IMR-90 (cell line): ENCODE measurements around the gene IFIT1B. TPM values are rescaled to one million over a fixed set of nuclear protein-coding genes. Genes with fewer than 3 reads are reported as not detected.

Experiments used
- ATAC-seq: fragments of 200-7000 bp; cut with Tn5 transposase; 2 replicates; pipeline ENCODE4 v1.9.1; 2020; ENCODE audit warnings: low read depth, mild to moderate bottlenecking, moderate library complexity
- BruUV-seq: library from RNA; stranded (reverse); fragments of 400-500 nt; replicated peaks from 2 replicates; lab custom pipeline; 2021; lab: Mats Ljungman, UMichigan
- CTCF ChIA-PET: fragments of 300-600 bp; formaldehyde crosslinking; extraction: SDS; loops from one replicate; lab custom pipeline; 2021; ENCODE audit warnings: antibody characterized with exemption; lab: Yijun Ruan, JAX
- POLR2A ChIA-PET: fragments of 300-600 bp; sonication (Branson Sonifier 250); formaldehyde crosslinking; loops from one replicate; lab custom pipeline; 2022; ENCODE audit warnings: antibody characterized with exemption; ENCODE audit not compliant: unreplicated experiment; lab: Charles Lee
- DNase-seq: peaks from one replicate; pipeline ENCODE4 v3.0.0; 2013
- H2AFZ ChIP-seq: replicated peaks from 2 replicates; pipeline ENCODE3; 2013; ENCODE audit warnings: low read length, mild to moderate bottlenecking; ENCODE audit not compliant: poor library complexity
- H2AK5ac ChIP-seq: 2 replicates; pipeline ENCODE4 v1.6.1; 2013; ENCODE audit warnings: low read depth, low read length, inconsistent platforms
- H2AK9ac ChIP-seq: replicated peaks from 2 replicates; pipeline ENCODE3; 2013; ENCODE audit warnings: mild to moderate bottlenecking, low read depth, low read length, moderate library complexity; ENCODE audit not compliant: poor library complexity
- H2BK120ac ChIP-seq: 2 replicates; pipeline ENCODE4 v1.6.1; 2013; ENCODE audit warnings: low read depth, low read length, inconsistent platforms
- H2BK15ac ChIP-seq: 3 replicates; pipeline ENCODE4 v1.6.1; 2013; ENCODE audit warnings: low read depth, low read length, inconsistent platforms
- H2BK20ac ChIP-seq: 2 replicates; pipeline ENCODE4 v1.6.1; 2013; ENCODE audit warnings: low read depth, mild to moderate bottlenecking, inconsistent platforms, low read length, moderate library complexity
- H2BK5ac ChIP-seq: 2 replicates; pipeline ENCODE4 v1.6.1; 2013; ENCODE audit warnings: mild to moderate bottlenecking, low read depth, low read length, inconsistent platforms; ENCODE audit not compliant: poor library complexity, severe bottlenecking
- H3K14ac ChIP-seq: replicated peaks from 2 replicates; pipeline ENCODE4 v1.6.1; 2013; ENCODE audit warnings: low read depth, low read length, inconsistent platforms
- H3K18ac ChIP-seq: 2 replicates; pipeline ENCODE4 v1.6.1; 2013; ENCODE audit warnings: low read depth, low read length, control low read depth
- H3K23ac ChIP-seq: 2 replicates; pipeline ENCODE4 v1.6.1; 2013; ENCODE audit warnings: low read depth, low read length, inconsistent platforms
- H3K27ac ChIP-seq: 2 replicates; pipeline ENCODE4 v1.5.1; 2013; ENCODE audit warnings: mild to moderate bottlenecking, control low read depth, low read length; ENCODE audit not compliant: insufficient read depth
- H3K27me3 ChIP-seq: 2 replicates; pipeline ENCODE4 v1.6.1; 2013; ENCODE audit warnings: low read length; ENCODE audit not compliant: control insufficient read depth, insufficient read depth
- H3K36me3 ChIP-seq: 2 replicates; pipeline ENCODE4 v1.6.1; 2013; ENCODE audit warnings: low read length, mixed read lengths; ENCODE audit not compliant: control insufficient read depth, insufficient read depth
- H3K4ac ChIP-seq: 2 replicates; pipeline ENCODE4 v1.6.1; 2013; ENCODE audit warnings: low read depth, low read length, inconsistent platforms
- H3K4me1 ChIP-seq: 2 replicates; pipeline ENCODE4 v1.6.1; 2013; ENCODE audit warnings: low read length, mixed read lengths; ENCODE audit not compliant: control insufficient read depth, insufficient read depth
- H3K4me2 ChIP-seq: 2 replicates; pipeline ENCODE4 v1.6.1; 2013; ENCODE audit warnings: low read depth, mild to moderate bottlenecking, control low read depth, low read length, moderate library complexity
- H3K4me3 ChIP-seq: 2 replicates; pipeline ENCODE4 v1.5.1; 2013; ENCODE audit warnings: low read depth, mild to moderate bottlenecking, control low read depth, low read length, moderate library complexity; ENCODE audit not compliant: insufficient read depth
- H3K56ac ChIP-seq: 2 replicates; pipeline ENCODE4 v1.6.1; 2013; ENCODE audit warnings: low read length, inconsistent platforms; ENCODE audit not compliant: insufficient read depth; ENCODE audit errors: extremely low read depth
- H3K79me1 ChIP-seq, 2 experiments: 2 replicates each; pipeline ENCODE4 v1.6.1; 2013; ENCODE audit warnings: low read length in 2 of 2, inconsistent platforms in 1 of 2, low read depth in 1 of 2
- H3K9ac ChIP-seq: 2 replicates; pipeline ENCODE4 v1.6.1; 2013; ENCODE audit warnings: low read depth, low read length, control low read depth
- H3K9me1 ChIP-seq: 2 replicates; pipeline ENCODE4 v1.6.1; 2013; ENCODE audit warnings: low read length, inconsistent platforms; ENCODE audit not compliant: insufficient read depth
- H3K9me3 ChIP-seq: 2 replicates; pipeline ENCODE4 v1.6.1; 2013; ENCODE audit warnings: low read length; ENCODE audit not compliant: control insufficient read depth, insufficient read depth
- H4K20me1 ChIP-seq: 2 replicates; pipeline ENCODE4 v1.6.1; 2013; ENCODE audit warnings: low read length, inconsistent platforms; ENCODE audit not compliant: insufficient read depth
- H4K5ac ChIP-seq: 2 replicates; pipeline ENCODE4 v1.6.1; 2013; ENCODE audit warnings: mild to moderate bottlenecking, low read depth, low read length, control low read depth
- H4K8ac ChIP-seq, 2 experiments: 2 replicates each; pipeline ENCODE4 v1.6.1; 2013; ENCODE audit warnings: low read depth in 2 of 2, low read length in 2 of 2, control low read depth in 1 of 2, inconsistent platforms in 1 of 2
- H4K91ac ChIP-seq: 2 replicates; pipeline ENCODE4 v1.6.1; 2013; ENCODE audit warnings: low read depth, low read length, inconsistent platforms; ENCODE audit not compliant: insufficient read depth
- BHLHE40 ChIP-seq: fragments of 150-350 bp; IDR thresholded peaks from 2 replicates; pipeline ENCODE4 v1.6.1; 2016; ENCODE audit warnings: mild to moderate bottlenecking, low read depth, low read length
- CEBPB ChIP-seq: IDR thresholded peaks from 2 replicates; pipeline ENCODE4 v1.6.1; 2012; ENCODE audit warnings: low read depth, low read length, improper control_type of control experiment
- CHD1 ChIP-seq: IDR thresholded peaks from 2 replicates; pipeline ENCODE4 v1.6.1; 2012; ENCODE audit warnings: low read depth, low read length, improper control_type of control experiment
- ELK1 ChIP-seq: fragments of 150-350 bp; IDR thresholded peaks from 2 replicates; pipeline ENCODE4 v1.6.1; 2016; ENCODE audit warnings: low read depth, mild to moderate bottlenecking, low read length, moderate library complexity, borderline replicate concordance
- FOS ChIP-seq: fragments of 150-350 bp; IDR thresholded peaks from 2 replicates; pipeline ENCODE4 v1.6.1; 2016; ENCODE audit warnings: low read depth, low read length
- MAFK ChIP-seq: IDR thresholded peaks from 2 replicates; pipeline ENCODE4 v1.6.1; 2012; ENCODE audit warnings: low read depth, low read length, improper control_type of control experiment
- MAZ ChIP-seq: IDR thresholded peaks from 2 replicates; pipeline ENCODE4 v1.6.1; 2012; ENCODE audit warnings: low read depth, mild to moderate bottlenecking, low read length, improper control_type of control experiment, moderate library complexity, borderline replicate concordance
- MXI1 ChIP-seq: IDR thresholded peaks from 2 replicates; pipeline ENCODE4 v1.6.1; 2012; ENCODE audit warnings: low read depth, mild to moderate bottlenecking, low read length, moderate library complexity, borderline replicate concordance
- NFE2L2 ChIP-seq: fragments of 150-350 bp; IDR thresholded peaks from 2 replicates; pipeline ENCODE4 v1.6.1; 2016; ENCODE audit warnings: low read depth, mild to moderate bottlenecking, low read length
- POLR2A ChIP-seq: IDR thresholded peaks from 2 replicates; pipeline ENCODE4 v1.6.1; 2012; ENCODE audit warnings: mild to moderate bottlenecking, low read depth, low read length
- RAD21 ChIP-seq: IDR thresholded peaks from 2 replicates; pipeline ENCODE4 v1.6.1; 2012; ENCODE audit warnings: low read length, improper control_type of control experiment
- RCOR1 ChIP-seq: IDR thresholded peaks from 2 replicates; pipeline ENCODE4 v1.6.1; 2012; ENCODE audit warnings: mild to moderate bottlenecking, low read length, improper control_type of control experiment; ENCODE audit not compliant: insufficient replicate concordance
- RFX5 ChIP-seq: IDR thresholded peaks from 2 replicates; pipeline ENCODE4 v1.8.0; 2012; ENCODE audit warnings: low read depth, mild to moderate bottlenecking, low read length, moderate library complexity
- SMC3 ChIP-seq: fragments of 150-350 bp; IDR thresholded peaks from 2 replicates; pipeline ENCODE4 v1.6.1; 2016; ENCODE audit warnings: low read depth, mild to moderate bottlenecking, antibody characterized with exemption, low read length, moderate library complexity
- USF2 ChIP-seq: fragments of 150-350 bp; IDR thresholded peaks from 2 replicates; pipeline ENCODE4 v1.6.1; 2017; ENCODE audit warnings: mild to moderate bottlenecking, antibody characterized with exemption, low read length, low read depth
- WGBS, 2 experiments: methylation state at CpG; one replicate each; pipeline versions ENCODE4 v1.1.5 to v1.1.7; 2013; ENCODE audit warnings: missing lambda C conversion rate in 2 of 2; ENCODE audit not compliant: insufficient read length in 1 of 2; ENCODE audit errors: extremely low coverage in 2 of 2; 5-methylcytosine and 5-hydroxymethylcytosine counted together
- dilution Hi-C: fragments of 300-500 bp; cut with HindIII; formaldehyde crosslinking; loops from one replicate; pipeline ENCODE4 v1.14.3; 2018; ENCODE audit warnings: low sequenced_read_pairs; ENCODE audit not compliant: unreplicated experiment
- in situ Hi-C: fragments of 300-500 bp; cut with MboI; formaldehyde crosslinking; loops from 3 replicates; pipeline ENCODE4 v1.14.3; 2019; ENCODE audit warnings: low sequenced_read_pairs, inconsistent platforms, mixed read lengths
- intact Hi-C: fragments of 100-400 bp; cut with micrococcal nuclease; formaldehyde crosslinking; loops from 2 replicates; pipeline ENCODE4 v1.10.0; 2022
- polyA plus RNA-seq, 3 experiments: library from polyadenylated mRNA; depleted of rRNA; stranded (reverse); fragments of >200 nt; gene quantifications; 2 replicates each; pipeline ENCODE4 v1.2.3, GENCODE V29; 2012; ENCODE audit warnings: low replicate concordance in 1 of 3
- total RNA-seq: library from RNA; depleted of rRNA; stranded (reverse); fragments of >200 nt; gene quantifications from 2 replicates; pipeline ENCODE4 v1.2.3, GENCODE V29; 2012
- TF ChIP-seq, protein P1 (sequence below): conservative IDR thresholded peaks from 2 replicates; pipeline ENCODE4 v1.5.1; 2012; ENCODE audit warnings: mild to moderate bottlenecking, low read depth, low read length, improper control_type of control experiment

The IFIT1B gene
- total and polyA plus RNA-seq, 2 of the 4 experiments (the other 2 are of a cell fraction): not detected

- peaks cover 5% of the 10 kb centered on the region for H3K9me1 ChIP-seq
- ATAC-seq (no peak), DNase-seq (no peak)
- in situ Hi-C loops: no loop called here
- H3K4ac ChIP-seq: no peak overlapping the region
- H2AK9ac ChIP-seq: no peak overlapping the region
- H3K79me1 ChIP-seq: no peaks in the 10 kb centered on the region
- H3K4me3 ChIP-seq: no peak overlapping the region
- no peak overlapping the region for H3K27ac ChIP-seq
- POLR2A ChIA-PET: no interaction called here
- H2AK5ac ChIP-seq: no peak overlapping the region
- H3K18ac ChIP-seq: no peak overlapping the region
- no peak overlapping the region for H2AFZ ChIP-seq
- intact Hi-C loops: no loop called here
- no peak overlapping the region for H3K14ac ChIP-seq
- H4K91ac ChIP-seq: no peak overlapping the region
- H4K5ac ChIP-seq: no peak overlapping the region
- no peaks in the 10 kb centered on the region for H4K20me1 ChIP-seq
- no peak overlapping the region for H2BK20ac ChIP-seq
- H3K36me3 ChIP-seq: no peaks in the 10 kb centered on the region
- H3K23ac ChIP-seq: no peak overlapping the region
- H2BK15ac ChIP-seq: no peak overlapping the region
- no TSS peak for BruUV-seq
- H4K8ac ChIP-seq: no peak overlapping the region
- H3K27me3 ChIP-seq: no peaks in the 10 kb centered on the region
- H3K4me1 ChIP-seq: peaks cover 20% of the 10 kb centered on the region
- CTCF ChIA-PET: no interaction called here
- no peak for TF ChIP-seq USF2
- no peak for TF ChIP-seq RFX5
- TF ChIP-seq, protein P1, sequence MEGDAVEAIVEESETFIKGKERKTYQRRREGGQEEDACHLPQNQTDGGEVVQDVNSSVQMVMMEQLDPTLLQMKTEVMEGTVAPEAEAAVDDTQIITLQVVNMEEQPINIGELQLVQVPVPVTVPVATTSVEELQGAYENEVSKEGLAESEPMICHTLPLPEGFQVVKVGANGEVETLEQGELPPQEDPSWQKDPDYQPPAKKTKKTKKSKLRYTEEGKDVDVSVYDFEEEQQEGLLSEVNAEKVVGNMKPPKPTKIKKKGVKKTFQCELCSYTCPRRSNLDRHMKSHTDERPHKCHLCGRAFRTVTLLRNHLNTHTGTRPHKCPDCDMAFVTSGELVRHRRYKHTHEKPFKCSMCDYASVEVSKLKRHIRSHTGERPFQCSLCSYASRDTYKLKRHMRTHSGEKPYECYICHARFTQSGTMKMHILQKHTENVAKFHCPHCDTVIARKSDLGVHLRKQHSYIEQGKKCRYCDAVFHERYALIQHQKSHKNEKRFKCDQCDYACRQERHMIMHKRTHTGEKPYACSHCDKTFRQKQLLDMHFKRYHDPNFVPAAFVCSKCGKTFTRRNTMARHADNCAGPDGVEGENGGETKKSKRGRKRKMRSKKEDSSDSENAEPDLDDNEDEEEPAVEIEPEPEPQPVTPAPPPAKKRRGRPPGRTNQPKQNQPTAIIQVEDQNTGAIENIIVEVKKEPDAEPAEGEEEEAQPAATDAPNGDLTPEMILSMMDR: no peak
- TF ChIP-seq MAFK: no peak
- TF ChIP-seq MAZ: no peak
- no peak for TF ChIP-seq SMC3
- no peak for TF ChIP-seq BHLHE40
- no peak for TF ChIP-seq NFE2L2
- no peak for TF ChIP-seq RCOR1
- no peak for TF ChIP-seq FOS
- TF ChIP-seq CHD1: no peak
- no peak for TF ChIP-seq CEBPB
- no peak for TF ChIP-seq MXI1
- no peak for TF ChIP-seq RAD21
- TF ChIP-seq ELK1: no peak
- no peak for TF ChIP-seq POLR2A
- no peak overlapping the region for H2BK5ac ChIP-seq
- no peak overlapping the region for H3K4me2 ChIP-seq
- no peak overlapping the region for H3K56ac ChIP-seq
- 80% methylated on average over 2 of the region's 5 CpGs; no CpG with 5 or more reads in 1 of the 2 experiments for WGBS, 2 experiments
- H3K9ac ChIP-seq: no peak overlapping the region
- no peaks in the 10 kb centered on the region for H3K9me3 ChIP-seq
- dilution Hi-C loops: no loop called here
- H2BK120ac ChIP-seq: no peak overlapping the region
These were observed 29.4 kb upstream of the IFIT1B start for GRCh38 chr10:89348481-89348880.
